Mesenchymal stem cell (in vitro differentiated cells and primary cell): ENCODE data around the gene RHOBTB3.

Source experiments
- DNase-seq: peaks from one replicate; pipeline ENCODE4 v3.0.0-alpha.2; 2013
- H2AFZ ChIP-seq: one replicate; pipeline ENCODE4 v1.6.1; 2013; ENCODE audit warnings: low read depth, mild to moderate bottlenecking, control low read depth, inconsistent platforms, low read length, moderate library complexity
- H2AK5ac ChIP-seq: 2 replicates; pipeline ENCODE4 v1.6.1; 2013; ENCODE audit warnings: low read length, moderate library complexity, mild to moderate bottlenecking, inconsistent platforms; ENCODE audit not compliant: severe bottlenecking
- H2BK120ac ChIP-seq: one replicate; pipeline ENCODE4 v1.6.1; 2013; ENCODE audit warnings: low read depth, mild to moderate bottlenecking, inconsistent platforms, low read length, moderate library complexity
- H2BK12ac ChIP-seq, 2 experiments: one replicate each; pipeline ENCODE4 v1.6.1; 2013; ENCODE audit warnings: inconsistent platforms in 2 of 2, low read length in 2 of 2, mild to moderate bottlenecking in 2 of 2, moderate library complexity in 2 of 2, control low read depth in 1 of 2
- H2BK15ac ChIP-seq: one replicate; pipeline ENCODE4 v1.6.1; 2013; ENCODE audit warnings: mild to moderate bottlenecking, low read depth, inconsistent platforms; ENCODE audit not compliant: poor library complexity, severe bottlenecking
- H2BK5ac ChIP-seq: 2 replicates; pipeline ENCODE4 v1.6.1; 2013; ENCODE audit warnings: low read depth, mild to moderate bottlenecking, low read length, control low read depth, inconsistent platforms; ENCODE audit not compliant: poor library complexity, severe bottlenecking
- H3K14ac ChIP-seq, 2 experiments: one replicate each; pipeline ENCODE4 v1.6.1; 2013; ENCODE audit warnings: inconsistent platforms in 2 of 2, low read length in 2 of 2, control low read depth in 1 of 2, mild to moderate bottlenecking in 1 of 2, moderate library complexity in 1 of 2
- H3K18ac ChIP-seq, 2 experiments: one replicate each; pipeline ENCODE4 v1.6.1; 2013; ENCODE audit warnings: inconsistent platforms in 2 of 2, low read length in 2 of 2, control low read depth in 1 of 2, low read depth in 1 of 2, mild to moderate bottlenecking in 1 of 2
- H3K23ac ChIP-seq, 2 experiments: one replicate each; pipeline ENCODE4 v1.6.1; 2013; ENCODE audit warnings: inconsistent platforms in 2 of 2, low read length in 2 of 2, mild to moderate bottlenecking in 2 of 2, moderate library complexity in 2 of 2, control low read depth in 1 of 2
- H3K27ac ChIP-seq: 2 replicates; pipeline ENCODE4 v1.5.1; 2013; ENCODE audit warnings: mild to moderate bottlenecking, moderate library complexity, low read length, control low read depth, inconsistent platforms; ENCODE audit not compliant: poor library complexity, severe bottlenecking
- H3K27me3 ChIP-seq, 2 experiments: 2 replicates each; pipeline versions ENCODE4 v1.6.1 to v1.7.0; 2013; ENCODE audit warnings: low read length in 2 of 2, mild to moderate bottlenecking in 2 of 2, moderate library complexity in 2 of 2, control low read depth in 1 of 2, inconsistent platforms in 1 of 2; ENCODE audit not compliant: control insufficient read depth in 1 of 2, insufficient read depth in 1 of 2
- H3K36me3 ChIP-seq, 2 experiments: 2 replicates each; pipeline versions ENCODE4 v1.6.1 to v1.7.0; 2013; ENCODE audit warnings: low read length in 2 of 2, control low read depth in 1 of 2, inconsistent platforms in 1 of 2, low read depth in 1 of 2, mild to moderate bottlenecking in 1 of 2; ENCODE audit not compliant: insufficient read depth in 2 of 2, control insufficient read depth in 1 of 2
- H3K4ac ChIP-seq, 2 experiments: one replicate each; pipeline ENCODE4 v1.6.1; 2013; ENCODE audit warnings: inconsistent platforms in 2 of 2, low read length in 2 of 2, mild to moderate bottlenecking in 2 of 2, moderate library complexity in 2 of 2, control low read depth in 1 of 2, low read depth in 1 of 2
- H3K4me1 ChIP-seq: 2 replicates; pipeline ENCODE4 v1.6.1; 2013; ENCODE audit warnings: low read depth, low read length, control low read depth; ENCODE audit not compliant: control insufficient read depth, insufficient read depth
- H3K4me2 ChIP-seq: 2 replicates; pipeline ENCODE4 v1.6.1; 2013; ENCODE audit warnings: low read length, mild to moderate bottlenecking, inconsistent platforms; ENCODE audit not compliant: poor library complexity, severe bottlenecking
- H3K4me3 ChIP-seq, 2 experiments: 2 replicates each; pipeline versions ENCODE4 v1.5.1 to v1.7.0; 2013; ENCODE audit warnings: low read length in 2 of 2, mild to moderate bottlenecking in 2 of 2, control low read depth in 1 of 2, low read depth in 1 of 2; ENCODE audit not compliant: insufficient read depth in 1 of 2
- H3K79me1 ChIP-seq: replicated peaks from 2 replicates; pipeline ENCODE4 v1.6.1; 2013; ENCODE audit warnings: mild to moderate bottlenecking, control low read depth, low read length, inconsistent platforms; ENCODE audit not compliant: poor library complexity, severe bottlenecking
- H3K9ac ChIP-seq: 2 replicates; pipeline ENCODE4 v1.7.0; 2013; ENCODE audit warnings: mild to moderate bottlenecking, low read length, moderate library complexity
- H3K9me3 ChIP-seq: 2 replicates; pipeline ENCODE4 v1.7.0; 2013; ENCODE audit warnings: mild to moderate bottlenecking, low read length; ENCODE audit not compliant: control insufficient read depth
- H4K8ac ChIP-seq: one replicate; pipeline ENCODE4 v1.6.1; 2013; ENCODE audit warnings: inconsistent platforms, mild to moderate bottlenecking, low read length, moderate library complexity
- H4K91ac ChIP-seq: one replicate; pipeline ENCODE4 v1.6.1; 2013; ENCODE audit warnings: mild to moderate bottlenecking, low read length, inconsistent platforms
- WGBS: methylation state at CpG from one replicate; pipeline ENCODE4 v1.1.7; 2013; ENCODE audit warnings: mixed read lengths; 5-methylcytosine and 5-hydroxymethylcytosine counted together

Gene RHOBTB3

DNA sequence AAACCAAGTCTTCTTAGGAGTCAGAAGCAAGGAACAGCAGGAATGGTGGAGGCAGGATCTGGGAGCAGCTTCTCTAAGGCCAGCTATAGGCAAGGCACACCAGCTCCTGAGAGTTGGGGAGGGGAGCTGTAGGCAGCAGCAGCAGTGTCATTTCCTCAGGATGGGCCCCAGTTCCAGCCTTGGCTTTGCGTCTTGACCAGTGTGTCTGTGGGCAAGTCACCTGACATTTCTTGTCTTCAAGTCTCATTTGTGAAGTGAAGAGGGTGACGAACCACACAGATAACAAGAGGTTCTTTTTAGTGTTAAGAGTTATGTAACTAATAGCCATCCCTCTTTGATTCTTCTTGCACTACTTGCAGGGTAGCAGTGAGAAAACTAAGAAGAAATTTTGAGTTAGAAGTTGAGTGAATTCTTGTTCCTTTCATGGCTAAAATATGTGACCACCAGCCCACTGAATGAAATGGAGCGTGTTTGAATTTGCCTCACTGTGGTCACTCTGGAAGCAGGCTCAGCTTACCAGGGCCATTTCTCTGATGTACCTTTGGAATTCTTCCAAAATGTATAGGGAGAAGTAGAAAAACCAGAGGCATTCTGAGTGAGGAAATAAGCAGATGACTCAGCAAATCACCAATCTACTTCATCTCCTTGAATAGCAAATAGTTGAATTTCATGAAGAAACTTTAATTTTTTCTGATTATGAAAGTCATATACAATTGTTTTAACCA is 42.4 kb downstream of the RHOBTB3 start:
- no peak overlapping the region for H2BK120ac ChIP-seq
- peak overlapping the region; percentile 51 for H2AK5ac ChIP-seq
- peak overlapping the region; percentile 73 for H4K91ac ChIP-seq
- DNase-seq, result peak; percentile 75
- H3K27me3 ChIP-seq, result no peaks in the 10 kb centered on the region
- H3K27ac ChIP-seq, result peak overlapping the region; percentile 76
- H3K4me2 ChIP-seq, result no peak overlapping the region
- H3K4ac ChIP-seq, result peak overlapping the region in 1 of 2 experiments; percentile 24
- peak overlapping the region; percentile 67 for H4K8ac ChIP-seq
- WGBS, result 44% methylated on average over 3 of the region's 3 CpGs
- H2BK15ac ChIP-seq, result no peak overlapping the region
- H3K4me3 ChIP-seq, result no peak overlapping the region
- H3K14ac ChIP-seq, result peak overlapping the region in 1 of 2 experiments; percentile 44
- H3K9me3 ChIP-seq, result no peaks in the 10 kb centered on the region
- H3K9ac ChIP-seq, result no peak overlapping the region
- H3K18ac ChIP-seq, result peak overlapping the region; percentile 34 to 44
- no peak overlapping the region for H2BK5ac ChIP-seq
- peaks cover 17 to 47% of the 10 kb centered on the region in 2 experiments for H3K36me3 ChIP-seq
- peaks cover 5% of the 10 kb centered on the region for H3K4me1 ChIP-seq
- H3K79me1 ChIP-seq, result peaks cover 13% of the 10 kb centered on the region
- H3K23ac ChIP-seq, result no peak overlapping the region
- no peak overlapping the region for H2AFZ ChIP-seq
- H2BK12ac ChIP-seq, result peak overlapping the region; percentile 51 to 82

DNA sequence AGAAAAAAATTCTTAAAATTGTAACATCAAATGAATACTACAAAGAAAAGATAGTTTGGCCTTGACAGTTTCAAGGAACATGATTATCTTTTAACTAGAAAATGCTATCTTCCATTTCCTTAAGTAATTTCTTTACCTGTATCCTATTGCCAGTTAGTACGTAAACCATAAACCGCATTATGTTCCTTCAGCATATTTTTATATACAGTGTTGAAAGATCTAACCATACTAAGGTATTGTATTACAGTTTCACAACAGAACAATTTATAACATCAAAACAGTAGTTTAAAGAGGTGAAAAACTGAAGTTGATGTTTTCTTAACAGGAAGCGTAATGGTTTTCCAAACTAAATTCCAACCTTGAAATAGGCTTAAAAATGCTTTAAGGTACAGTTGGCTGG is 46.3 kb downstream of the RHOBTB3 start:
- 93% methylated on average over 3 of the region's 3 CpGs for WGBS
- H2BK5ac ChIP-seq, result no peak overlapping the region
- no peak overlapping the region for H4K8ac ChIP-seq
- no peak overlapping the region for H3K9ac ChIP-seq
- H3K4me1 ChIP-seq, result peaks cover 11% of the 10 kb centered on the region
- no peak overlapping the region for H2AK5ac ChIP-seq
- H3K9me3 ChIP-seq, result no peaks in the 10 kb centered on the region
- H2BK12ac ChIP-seq, result no peak overlapping the region
- no peak overlapping the region for H3K14ac ChIP-seq
- no peak for DNase-seq
- H3K4me3 ChIP-seq, result no peak overlapping the region
- no peak overlapping the region for H2BK15ac ChIP-seq
- peaks cover 6% of the 10 kb centered on the region for H3K79me1 ChIP-seq
- H3K23ac ChIP-seq, result no peak overlapping the region
- H2BK120ac ChIP-seq, result no peak overlapping the region
- H3K36me3 ChIP-seq, result peaks cover 17 to 22% of the 10 kb centered on the region in 2 experiments
- no peak overlapping the region for H3K4ac ChIP-seq
- no peak overlapping the region for H3K27ac ChIP-seq
- H3K4me2 ChIP-seq, result no peak overlapping the region
- H2AFZ ChIP-seq, result no peak overlapping the region
- H3K18ac ChIP-seq, result no peak overlapping the region
- no peaks in the 10 kb centered on the region for H3K27me3 ChIP-seq
- no peak overlapping the region for H4K91ac ChIP-seq

DNA sequence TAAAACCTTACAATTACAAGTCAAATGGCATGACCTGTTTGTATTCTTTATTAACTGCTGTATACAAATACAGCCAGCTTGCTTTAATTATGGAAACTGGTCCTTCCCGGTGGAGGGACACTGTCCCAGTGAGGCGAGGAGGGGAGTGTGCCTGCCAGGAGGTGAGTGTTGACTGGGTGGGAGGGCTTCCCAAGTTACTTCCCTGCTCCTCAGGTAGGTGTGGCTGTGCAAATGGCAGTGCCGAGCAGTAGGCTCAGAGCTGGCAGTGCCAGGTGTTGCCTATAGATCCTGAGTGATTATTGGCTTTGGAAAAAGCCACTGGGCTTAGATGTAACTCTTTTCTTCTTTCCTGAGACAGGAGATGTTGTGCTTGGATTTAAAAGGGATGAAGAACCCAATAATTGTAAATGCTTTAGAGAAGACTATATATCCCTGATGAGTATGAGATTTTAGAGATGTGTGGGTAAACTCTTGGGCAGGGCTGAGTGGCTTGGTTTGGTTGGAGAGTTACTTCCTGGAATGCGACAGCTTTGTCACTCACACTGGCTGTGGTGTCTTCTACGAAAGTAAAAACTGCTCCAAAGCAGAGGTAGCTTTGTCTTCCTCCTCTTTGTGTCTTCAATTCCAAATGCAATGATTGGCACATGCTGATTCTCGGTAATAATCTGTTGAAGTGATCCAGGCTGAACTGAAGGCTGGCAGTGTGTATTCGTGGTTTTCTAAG is 47.7 kb downstream of the RHOBTB3 start:
- no peak overlapping the region for H3K4me3 ChIP-seq
- peak overlapping the region; percentile 79 for H2BK120ac ChIP-seq
- peak overlapping the region; percentile 47 to 55 for H3K18ac ChIP-seq
- H4K91ac ChIP-seq, result no peak overlapping the region
- peaks cover 7% of the 10 kb centered on the region for H3K4me1 ChIP-seq
- H2BK15ac ChIP-seq, result no peak overlapping the region
- H2BK12ac ChIP-seq, result peak overlapping the region; percentile 75 to 96
- peaks cover 16 to 19% of the 10 kb centered on the region in 2 experiments for H3K36me3 ChIP-seq
- no peak overlapping the region for H2AFZ ChIP-seq
- H3K14ac ChIP-seq, result peak overlapping the region in 1 of 2 experiments; percentile 68
- H3K27me3 ChIP-seq, result no peaks in the 10 kb centered on the region
- H4K8ac ChIP-seq, result peak overlapping the region; percentile 76
- no peak overlapping the region for H2BK5ac ChIP-seq
- peak; percentile 22 for DNase-seq
- H3K4ac ChIP-seq, result peak overlapping the region in 1 of 2 experiments; percentile 20
- H3K9me3 ChIP-seq, result no peaks in the 10 kb centered on the region
- H3K27ac ChIP-seq, result no peak overlapping the region
- H3K9ac ChIP-seq, result no peak overlapping the region
- H2AK5ac ChIP-seq, result peak overlapping the region; percentile 17
- H3K4me2 ChIP-seq, result no peak overlapping the region
- peak overlapping the region in 1 of 2 experiments; percentile 23 for H3K23ac ChIP-seq
- 86% methylated on average over 7 of the region's 7 CpGs for WGBS
- H3K79me1 ChIP-seq, result peaks cover 6% of the 10 kb centered on the region

DNA sequence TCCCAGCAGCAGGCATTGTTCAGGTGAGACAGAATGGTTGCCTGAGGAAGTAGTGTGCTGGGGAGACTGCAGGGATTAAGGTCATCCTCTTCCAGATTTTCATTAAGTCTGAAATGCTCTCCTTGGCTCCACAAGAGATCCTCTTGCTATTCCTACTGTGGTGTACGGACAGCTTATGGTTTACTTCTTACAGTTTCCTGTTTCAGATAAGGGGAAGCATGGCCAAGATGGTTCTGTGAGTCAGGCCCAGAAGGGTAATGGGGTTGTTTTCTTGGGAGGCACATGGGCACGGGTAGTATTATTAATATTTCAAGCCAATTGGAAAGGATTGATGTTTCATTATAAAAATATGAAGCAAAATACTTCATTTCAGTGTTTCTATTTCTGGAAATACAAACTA is 48.5 kb downstream of the RHOBTB3 start:
- Histone ChIP-seq H3K4me3 (no peak overlapping the region), H4K8ac (peak overlapping the region; percentile 76), H3K18ac (peak overlapping the region; percentile 14 to 55), H2AK5ac (peak overlapping the region; percentile 11), H3K27ac (no peak overlapping the region), H2AFZ (no peak overlapping the region), H3K23ac (no peak overlapping the region), H3K36me3 (peaks cover 17 to 26% of the 10 kb centered on the region in 2 experiments), H2BK5ac (no peak overlapping the region), H3K9me3 (no peaks in the 10 kb centered on the region), H3K79me1 (peaks cover 8% of the 10 kb centered on the region), H3K4ac (no peak overlapping the region), H3K27me3 (no peaks in the 10 kb centered on the region), H3K4me1 (peaks cover 7% of the 10 kb centered on the region), H4K91ac (peak overlapping the region; percentile 2), H2BK12ac (peak overlapping the region in 1 of 2 experiments; percentile 47), H3K9ac (no peak overlapping the region), H3K4me2 (no peak overlapping the region), H3K14ac (no peak overlapping the region), H2BK15ac (no peak overlapping the region), H2BK120ac (peak overlapping the region; percentile 79)
- peak; percentile 69 for DNase-seq
- WGBS, result 25% methylated on average over 1 of the region's 2 CpGs
